Fibroblast of pulmonary artery (primary cell): Measurements from ENCODE around the gene MAEL.

Experiments
- DNase-seq: peaks from one replicate; pipeline ENCODE4 v3.0.0-alpha.2; 2010; ENCODE audit warnings: low read depth
- H3K4me3 ChIP-seq: replicated peaks from 2 replicates; pipeline ENCODE4 v1.5.1; 2011; ENCODE audit warnings: low read depth, mild to moderate bottlenecking, control low read depth, low read length, moderate library complexity
- CTCF ChIP-seq: IDR thresholded peaks from 2 replicates; pipeline ENCODE4 v1.5.1; 2011; ENCODE audit warnings: mild to moderate bottlenecking, control low read depth, low read length, inconsistent platforms; ENCODE audit errors: missing control alignments

The MAEL gene

GRCh38 chr1:166951050-166951449 is 38.0 kb upstream of the MAEL start:
- no peak overlapping the region for H3K4me3 ChIP-seq
- no peak for DNase-seq
- TF ChIP-seq CTCF, result no peak

GRCh38 chr1:166952002-166952746 is 36.9 kb upstream of the MAEL start:
- peak; percentile 57 for DNase-seq
- no peak for TF ChIP-seq CTCF
- no peak overlapping the region for H3K4me3 ChIP-seq

- no peak for DNase-seq
- H3K4me3 ChIP-seq, result no peak overlapping the region
- no peak for TF ChIP-seq CTCF
Measured at GRCh38 chr1:166953491-166953890, 35.6 kb upstream of the MAEL start.

GRCh38 chr1:166956057-166956850 is 32.8 kb upstream of the MAEL start:
- no peak for DNase-seq
- H3K4me3 ChIP-seq, result no peak overlapping the region
- TF ChIP-seq CTCF, result no peak

GRCh38 chr1:166956872-166957271 is 32.2 kb upstream of the MAEL start:
- TF ChIP-seq CTCF, result no peak
- H3K4me3 ChIP-seq, result no peak overlapping the region
- no peak for DNase-seq

GRCh38 chr1:166960858-166961474 is 28.1 kb upstream of the MAEL start:
- TF ChIP-seq CTCF, result no peak
- no peak overlapping the region for H3K4me3 ChIP-seq
- no peak for DNase-seq
